Measurements from ENCODE around the gene OSBPL9. TPM values are rescaled to one million over a fixed set of nuclear protein-coding genes. Genes with fewer than 3 reads are reported as not detected.

OSBPL9 gene
- total RNA-seq, 2 experiments from 2014 or later = 35.6 to 36.5 TPM

DNA sequence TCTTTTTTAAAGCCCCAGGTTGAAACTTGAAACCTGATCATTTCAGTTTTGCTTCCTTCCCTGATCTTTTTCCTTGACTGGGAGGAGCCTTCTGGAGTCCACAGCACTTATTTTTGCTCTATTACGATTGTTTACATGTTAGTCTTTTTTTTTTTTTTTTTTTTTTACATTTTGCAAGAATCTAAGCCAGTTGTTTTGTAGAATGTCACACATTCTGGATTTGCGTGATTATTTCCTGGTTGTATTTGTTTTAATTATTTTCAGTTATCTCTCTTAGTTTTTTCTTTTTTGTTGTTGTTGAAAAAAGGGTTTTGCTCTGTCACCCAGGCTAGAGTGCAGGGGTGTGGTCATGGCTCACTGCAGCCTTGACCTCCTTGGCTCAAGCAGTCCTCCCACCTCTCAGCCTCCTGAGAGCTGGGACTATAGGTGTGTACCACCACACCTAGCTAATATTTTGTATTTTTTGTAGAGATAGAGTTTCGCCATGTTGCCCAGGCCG lies 32.8 kb downstream of the OSBPL9 start:
- intact Hi-C loops (cut with DNase I, micrococcal nuclease) = no loop called here
- H3K27ac Mint-ChIP-seq = no peak overlapping the region
- ATAC-seq (ENCODE audit: poor library complexity) (no peak), DNase-seq (no peak)
- Histone ChIP-seq H3K27ac (ENCODE audit: low read depth in 1 of 2, low read length in 2 of 2) (no peak overlapping the region), H3K36me3 (ENCODE audit: insufficient read depth, low read length) (peaks cover 9% of the 10 kb centered on the region), H3K4me3 (ENCODE audit: low read length) (no peak overlapping the region), H3K27me3 (ENCODE audit: control insufficient read depth in 1 of 2, insufficient read depth in 2 of 2, low read length in 2 of 2) (no peaks in the 10 kb centered on the region), H3K9me3 (ENCODE audit: control insufficient read depth in 1 of 2, insufficient read depth in 1 of 2, low read length in 2 of 2) (no peaks in the 10 kb centered on the region), H3K4me1 (ENCODE audit: insufficient read depth, low read length) (no peaks in the 10 kb centered on the region)
- no peaks in the 10 kb centered on the region for H3K9me3 Mint-ChIP-seq
- no peaks in the 10 kb centered on the region for H3K27me3 Mint-ChIP-seq
- H3K36me3 Mint-ChIP-seq (ENCODE audit: low read depth) = peaks cover 39% of the 10 kb centered on the region
- H3K4me1 Mint-ChIP-seq (ENCODE audit: low read depth) = peaks cover 35% of the 10 kb centered on the region
- TF ChIP-seq, protein P1, sequence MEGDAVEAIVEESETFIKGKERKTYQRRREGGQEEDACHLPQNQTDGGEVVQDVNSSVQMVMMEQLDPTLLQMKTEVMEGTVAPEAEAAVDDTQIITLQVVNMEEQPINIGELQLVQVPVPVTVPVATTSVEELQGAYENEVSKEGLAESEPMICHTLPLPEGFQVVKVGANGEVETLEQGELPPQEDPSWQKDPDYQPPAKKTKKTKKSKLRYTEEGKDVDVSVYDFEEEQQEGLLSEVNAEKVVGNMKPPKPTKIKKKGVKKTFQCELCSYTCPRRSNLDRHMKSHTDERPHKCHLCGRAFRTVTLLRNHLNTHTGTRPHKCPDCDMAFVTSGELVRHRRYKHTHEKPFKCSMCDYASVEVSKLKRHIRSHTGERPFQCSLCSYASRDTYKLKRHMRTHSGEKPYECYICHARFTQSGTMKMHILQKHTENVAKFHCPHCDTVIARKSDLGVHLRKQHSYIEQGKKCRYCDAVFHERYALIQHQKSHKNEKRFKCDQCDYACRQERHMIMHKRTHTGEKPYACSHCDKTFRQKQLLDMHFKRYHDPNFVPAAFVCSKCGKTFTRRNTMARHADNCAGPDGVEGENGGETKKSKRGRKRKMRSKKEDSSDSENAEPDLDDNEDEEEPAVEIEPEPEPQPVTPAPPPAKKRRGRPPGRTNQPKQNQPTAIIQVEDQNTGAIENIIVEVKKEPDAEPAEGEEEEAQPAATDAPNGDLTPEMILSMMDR (IDR thresholded peaks at IDR 0.05) = no peak
- no peak overlapping the region for H3K4me3 Mint-ChIP-seq
- POLR2A ChIA-PET = no interaction called here
- CTCF ChIA-PET = no interaction called here

DNA sequence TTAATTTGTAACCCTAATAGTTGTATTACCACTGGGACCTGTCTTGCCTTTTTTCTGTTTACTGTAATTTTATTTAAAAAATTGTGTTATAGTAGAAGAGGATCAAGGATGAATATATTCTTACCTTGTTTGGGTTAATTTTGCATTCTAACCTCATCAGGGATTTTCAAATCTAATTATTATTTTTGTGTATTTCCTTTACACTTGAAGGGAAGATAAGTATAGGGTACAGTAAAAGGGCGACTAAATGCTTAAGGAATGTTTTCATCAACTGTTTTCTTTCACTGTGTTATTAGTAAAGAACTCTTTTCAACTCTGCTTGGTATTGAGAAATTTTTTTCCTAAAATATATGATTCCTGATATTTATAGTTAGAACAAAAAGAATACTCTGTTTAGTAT lies 33.3 kb downstream of the OSBPL9 start:
- H3K27ac ChIP-seq (ENCODE audit: low read depth in 1 of 2, low read length in 2 of 2) = no peak overlapping the region
- no peak overlapping the region for H3K27ac Mint-ChIP-seq
- no peak overlapping the region for H3K4me3 ChIP-seq (ENCODE audit: low read length)
- ATAC-seq (ENCODE audit: poor library complexity) = no peak
- ChIA-PET CTCF (no interaction called here), POLR2A (no interaction called here)
- H3K4me1 Mint-ChIP-seq (ENCODE audit: low read depth) = peaks cover 32% of the 10 kb centered on the region
- peaks cover 11% of the 10 kb centered on the region for H3K36me3 ChIP-seq (ENCODE audit: insufficient read depth, low read length)
- no peak overlapping the region for H3K4me3 Mint-ChIP-seq
- DNase-seq = no peak
- TF ChIP-seq, protein P1 (IDR thresholded peaks at IDR 0.05) = no peak
- H3K4me1 ChIP-seq (ENCODE audit: insufficient read depth, low read length) = no peaks in the 10 kb centered on the region
- intact Hi-C loops (cut with DNase I, micrococcal nuclease) = no loop called here
- H3K27me3 Mint-ChIP-seq = no peaks in the 10 kb centered on the region
- H3K9me3 Mint-ChIP-seq = no peaks in the 10 kb centered on the region
- no peaks in the 10 kb centered on the region for H3K9me3 ChIP-seq (ENCODE audit: control insufficient read depth in 1 of 2, insufficient read depth in 1 of 2, low read length in 2 of 2)
- no peaks in the 10 kb centered on the region for H3K27me3 ChIP-seq (ENCODE audit: control insufficient read depth in 1 of 2, insufficient read depth in 2 of 2, low read length in 2 of 2)
- peaks cover 39% of the 10 kb centered on the region for H3K36me3 Mint-ChIP-seq (ENCODE audit: low read depth)

DNA sequence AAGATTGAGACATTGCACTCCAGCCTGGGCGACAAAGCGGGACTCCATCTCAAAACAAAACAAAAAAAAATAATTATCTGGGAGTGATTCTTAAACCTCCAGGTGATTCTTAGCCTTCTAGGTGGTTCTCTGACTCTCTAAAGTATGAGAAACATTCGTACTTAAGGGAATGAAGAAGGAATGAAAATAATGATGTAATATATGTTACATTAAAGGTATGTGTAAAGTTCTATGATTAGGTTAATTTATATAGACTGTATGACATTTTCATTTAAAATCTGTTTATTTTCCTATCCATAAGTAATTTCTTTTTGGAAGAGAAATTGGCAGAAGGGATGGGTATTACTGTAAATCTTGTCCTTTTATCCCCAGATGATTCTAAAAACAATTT lies 34.7 kb downstream of the OSBPL9 start:
- Histone ChIP-seq H3K4me3 (ENCODE audit: low read length) (no peak overlapping the region), H3K27ac (ENCODE audit: low read depth in 1 of 2, low read length in 2 of 2) (no peak overlapping the region), H3K4me1 (ENCODE audit: insufficient read depth, low read length) (no peaks in the 10 kb centered on the region), H3K36me3 (ENCODE audit: insufficient read depth, low read length) (peaks cover 14% of the 10 kb centered on the region), H3K9me3 (ENCODE audit: control insufficient read depth in 1 of 2, insufficient read depth in 1 of 2, low read length in 2 of 2) (no peaks in the 10 kb centered on the region), H3K27me3 (ENCODE audit: control insufficient read depth in 1 of 2, insufficient read depth in 2 of 2, low read length in 2 of 2) (no peaks in the 10 kb centered on the region)
- Mint-ChIP-seq H3K4me1 (ENCODE audit: low read depth) (peaks cover 30% of the 10 kb centered on the region), H3K4me3 (no peak overlapping the region), H3K9me3 (no peaks in the 10 kb centered on the region), H3K27ac (no peak overlapping the region), H3K36me3 (ENCODE audit: low read depth) (peaks cover 46% of the 10 kb centered on the region), H3K27me3 (no peaks in the 10 kb centered on the region)
- TF ChIP-seq, protein P1 (IDR thresholded peaks at IDR 0.05) = no peak
- ATAC-seq (ENCODE audit: poor library complexity) (no peak), DNase-seq (no peak)
- ChIA-PET POLR2A (no interaction called here), CTCF (interaction anchor here (0.6 kb wide), 1 partner anchor 1703 kb away, joined by 3 read pairs; no protein-coding TSS in a partner anchor)
- intact Hi-C loops (cut with DNase I, micrococcal nuclease) = no loop called here

Data from CD4-positive, alpha-beta T cell (primary cell).